HG03378 (cell line): ENCODE data around the gene ZEB2.

Experiments
- ATAC-seq: cut with Tn5 transposase; IDR thresholded peaks from one replicate; pipeline ENCODE4 v1.9.1; 2021; ENCODE audit warnings: mild to moderate bottlenecking, moderate library complexity; ENCODE audit not compliant: unreplicated experiment

ZEB2 gene

DNA sequence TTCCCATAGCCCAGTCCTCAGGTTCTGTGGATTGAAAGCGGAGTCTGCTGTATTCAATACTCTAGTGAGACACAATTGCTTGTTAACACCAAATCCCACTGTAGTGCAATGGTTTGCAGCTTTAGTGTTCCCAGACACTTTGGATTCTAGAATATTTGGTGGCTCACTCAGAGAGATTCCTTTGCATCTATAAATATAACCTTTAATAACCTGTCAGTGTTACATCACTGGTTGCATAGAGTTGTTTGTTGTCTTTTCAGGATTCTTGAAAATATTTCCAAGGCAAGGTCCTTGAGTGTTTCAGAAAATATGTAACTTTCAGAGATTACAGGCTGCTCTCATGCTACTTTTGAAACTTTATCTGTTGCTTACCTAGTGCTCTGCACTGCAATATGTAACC, 157.5 kb downstream of the ZEB2 start:
- ATAC-seq = no peak

DNA sequence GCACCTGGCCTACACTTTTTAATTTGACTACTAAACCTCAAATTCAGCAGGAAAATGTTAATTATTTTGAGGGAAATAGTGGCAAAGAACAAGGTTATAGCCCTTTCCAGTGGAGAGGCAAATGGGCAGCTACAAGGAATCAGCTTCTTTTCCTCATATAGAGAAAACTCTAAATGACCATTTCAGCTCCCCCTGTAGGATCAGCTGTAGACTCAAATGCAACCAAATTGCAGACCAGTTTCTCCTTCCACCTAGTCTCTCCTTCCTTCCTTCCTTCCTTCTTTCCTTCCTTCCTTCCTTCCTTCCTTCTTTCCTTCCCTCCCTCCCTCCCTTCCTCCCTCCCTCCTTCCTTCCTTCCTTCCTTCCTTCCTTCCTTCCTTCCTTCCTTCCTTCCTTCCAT, 158.2 kb downstream of the ZEB2 start:
- ATAC-seq = no peak

DNA sequence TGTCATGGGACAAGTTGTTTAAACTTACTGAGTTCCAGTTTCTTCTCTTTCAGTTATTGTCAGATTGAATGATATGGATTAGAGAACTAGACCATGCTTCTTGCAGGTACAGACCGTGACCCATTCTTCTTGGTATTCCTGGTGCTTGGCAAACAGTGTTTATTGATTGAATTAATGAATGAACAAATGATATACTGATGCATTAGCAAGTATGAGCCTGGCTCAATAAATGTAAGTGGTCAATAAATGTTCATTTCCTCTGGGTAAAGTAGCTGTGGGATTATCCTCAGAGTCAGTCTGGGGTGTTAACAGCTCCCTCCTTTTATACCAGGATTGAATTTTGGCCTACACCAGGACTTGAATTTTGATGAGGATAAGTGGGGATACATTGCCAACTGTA, 160.2 kb downstream of the ZEB2 start:
- ATAC-seq = no peak

DNA sequence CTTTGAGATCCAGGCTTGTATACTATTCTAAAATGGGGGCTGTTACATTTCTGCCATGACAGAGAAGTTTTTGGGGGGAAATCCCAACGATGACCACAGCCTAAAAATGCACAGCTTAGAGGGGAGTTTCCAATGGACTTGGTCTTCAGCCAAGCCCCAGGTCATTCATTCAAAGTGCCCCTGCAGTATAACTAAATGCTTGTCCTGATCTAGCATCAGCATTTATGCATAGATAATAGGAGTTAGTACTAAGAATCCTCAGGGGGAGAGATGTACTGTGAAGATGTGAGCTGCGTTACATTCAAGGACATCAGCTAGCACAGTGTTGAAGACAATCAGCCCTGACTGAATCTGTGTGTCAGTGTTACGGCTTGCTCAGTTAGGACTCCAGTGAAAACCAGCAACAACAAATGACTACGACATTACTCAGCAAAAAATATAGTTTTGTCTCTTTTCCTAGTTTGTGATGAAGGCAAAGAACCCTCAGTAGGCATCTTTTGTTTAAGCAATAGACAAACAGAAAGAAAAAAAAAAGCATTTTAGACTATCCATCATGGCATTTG, 160.9 kb downstream of the ZEB2 start:
- ATAC-seq = peak; percentile 71

DNA sequence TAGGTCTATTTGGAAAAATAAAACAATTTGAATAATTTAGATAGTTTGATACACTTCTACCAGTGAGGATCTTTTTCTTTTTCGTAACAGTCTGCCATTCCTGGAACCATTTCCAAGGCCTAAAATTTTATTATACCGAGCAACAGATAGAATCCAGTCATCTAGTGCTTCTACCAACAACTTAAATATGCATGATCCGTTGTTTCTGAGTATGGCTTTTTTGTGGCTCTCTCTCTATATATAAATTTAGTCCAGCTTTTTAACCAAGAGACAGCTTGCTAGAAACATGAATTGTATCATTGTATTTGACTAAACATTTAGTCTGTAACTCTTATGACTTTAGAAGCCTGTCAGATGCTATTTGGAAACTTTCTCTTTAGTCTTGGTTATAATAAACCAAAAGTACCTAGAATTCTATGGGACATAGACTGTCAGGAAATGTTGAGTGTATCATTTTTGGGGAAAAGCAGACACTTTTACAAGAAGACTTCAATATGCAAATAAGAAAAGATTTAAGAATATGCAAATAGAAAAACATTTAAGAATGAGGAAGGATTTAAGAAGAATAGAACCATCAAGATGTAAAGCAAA, 161.4 kb downstream of the ZEB2 start:
- ATAC-seq = peak; percentile 1

DNA sequence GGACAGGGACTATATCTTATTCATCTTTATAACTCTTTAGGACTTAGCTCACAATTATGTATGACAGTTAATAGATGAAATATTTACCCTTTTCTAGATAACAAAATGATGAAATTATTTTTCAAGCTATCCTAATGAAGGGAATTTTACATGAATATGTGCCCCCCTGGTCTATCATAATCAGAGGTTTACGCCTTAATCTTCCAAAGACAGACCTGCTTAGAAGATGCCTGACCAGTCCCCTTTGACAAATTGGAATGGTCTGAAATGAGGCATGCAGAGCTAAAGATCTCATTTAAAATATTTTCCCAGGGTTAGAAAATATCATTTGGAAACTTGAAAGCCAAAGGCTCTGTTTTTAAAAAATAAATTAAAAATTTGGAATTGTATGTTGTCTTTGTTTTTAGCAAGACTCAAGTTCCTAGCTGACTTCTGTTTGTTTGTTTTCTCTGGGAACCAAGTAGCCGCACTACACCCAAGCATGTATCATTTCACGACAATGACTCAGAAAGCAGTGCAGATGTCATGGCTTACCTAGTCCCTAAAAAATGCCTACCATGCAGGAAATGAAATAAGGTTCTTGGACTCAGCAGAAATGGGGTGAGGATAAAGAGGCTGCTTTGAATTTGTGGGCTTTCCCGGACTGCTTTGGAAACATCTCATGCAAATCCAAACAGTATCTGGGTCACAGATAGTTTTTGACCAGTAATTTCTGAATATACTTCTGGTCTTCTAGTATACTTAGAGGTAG, 162.1 kb downstream of the ZEB2 start:
- peak; percentile 91 for ATAC-seq

DNA sequence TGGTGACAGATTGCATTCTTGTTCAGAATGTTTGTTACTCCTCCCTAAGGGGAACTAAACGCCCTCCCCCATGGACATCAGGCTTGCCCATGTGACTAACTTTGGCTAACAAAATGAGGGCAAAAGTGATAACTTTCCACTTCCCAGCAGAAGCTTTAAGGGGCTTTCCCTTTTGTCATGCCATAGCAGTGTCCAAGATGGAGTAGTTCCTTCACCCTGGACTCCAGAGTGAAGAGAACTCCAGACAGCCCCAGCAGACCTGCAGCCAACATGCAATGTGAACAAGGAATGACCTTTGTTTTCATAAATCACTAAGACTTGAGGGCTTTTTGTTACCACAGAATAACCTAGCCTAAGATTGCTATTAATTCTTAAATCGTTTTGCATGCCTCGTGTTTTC, 163.5 kb downstream of the ZEB2 start:
- no peak for ATAC-seq

DNA sequence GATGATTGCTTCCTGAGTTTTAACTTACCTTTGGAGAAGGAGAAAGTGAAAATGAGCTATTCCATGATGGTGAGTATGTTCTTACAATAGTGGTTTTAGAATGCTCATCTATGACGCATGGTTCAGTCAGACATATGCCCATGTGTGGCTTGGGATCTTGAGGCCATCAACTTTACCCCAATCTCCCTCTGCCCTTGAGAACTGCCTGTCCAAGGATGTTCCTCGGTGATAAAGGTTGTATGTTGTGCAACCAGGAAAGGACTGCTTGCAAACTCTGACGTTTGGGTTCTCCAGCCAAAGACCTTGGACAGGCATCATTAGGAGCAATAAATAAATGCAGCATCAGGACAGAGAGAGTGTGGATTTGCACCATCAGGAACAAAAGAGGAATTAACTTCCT, 165.0 kb downstream of the ZEB2 start:
- no peak for ATAC-seq

DNA sequence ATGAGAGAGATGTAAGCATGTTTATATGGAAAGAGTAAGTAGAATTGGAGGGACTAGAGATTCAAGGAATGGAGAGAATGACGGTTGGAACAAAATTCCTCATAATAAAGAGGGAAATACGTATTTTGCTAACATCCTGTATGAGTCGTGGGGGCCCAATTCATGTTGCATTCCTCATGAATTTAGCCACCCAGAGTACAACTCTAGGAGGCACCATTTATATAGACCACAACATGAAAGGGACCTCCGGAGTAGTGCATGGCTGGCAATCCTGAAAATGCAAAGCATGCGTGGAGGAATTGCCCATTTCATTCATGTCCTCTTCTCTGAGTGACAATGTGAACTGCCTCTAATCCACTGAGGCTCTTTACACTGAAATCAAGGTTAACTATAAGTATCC, 168.2 kb downstream of the ZEB2 start:
- no peak for ATAC-seq

DNA sequence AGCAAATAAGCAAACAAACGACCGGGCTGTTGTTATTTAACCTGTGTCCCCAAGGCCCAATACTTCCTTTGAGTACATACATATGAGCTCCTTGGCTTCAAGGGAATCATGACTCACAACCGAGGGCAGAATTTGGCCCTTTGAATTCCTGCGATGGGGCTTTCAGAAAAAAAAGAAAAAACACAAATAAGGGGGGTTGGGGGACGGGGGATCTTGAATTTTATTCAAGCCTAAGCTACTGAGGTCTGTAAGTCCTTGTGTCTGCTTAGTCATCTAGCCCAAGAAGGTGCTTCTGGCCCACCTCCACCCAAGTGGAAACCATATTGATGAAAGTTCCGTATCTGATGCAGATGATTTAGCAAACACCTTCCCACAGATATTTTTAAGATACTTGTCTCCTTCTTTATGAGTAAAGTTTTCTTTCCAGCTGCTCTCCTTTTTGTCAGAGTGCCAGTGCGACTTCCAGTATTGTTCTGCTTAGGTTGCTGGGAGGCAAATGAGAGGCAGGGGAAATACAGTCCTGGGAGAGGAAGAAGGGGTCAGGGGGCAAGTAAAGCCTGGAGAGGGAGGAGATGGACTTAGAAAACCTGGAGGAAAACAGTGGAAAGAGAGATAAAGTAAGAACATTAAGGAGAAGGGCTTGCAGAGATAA, 169.6 kb downstream of the ZEB2 start:
- no peak for ATAC-seq

DNA sequence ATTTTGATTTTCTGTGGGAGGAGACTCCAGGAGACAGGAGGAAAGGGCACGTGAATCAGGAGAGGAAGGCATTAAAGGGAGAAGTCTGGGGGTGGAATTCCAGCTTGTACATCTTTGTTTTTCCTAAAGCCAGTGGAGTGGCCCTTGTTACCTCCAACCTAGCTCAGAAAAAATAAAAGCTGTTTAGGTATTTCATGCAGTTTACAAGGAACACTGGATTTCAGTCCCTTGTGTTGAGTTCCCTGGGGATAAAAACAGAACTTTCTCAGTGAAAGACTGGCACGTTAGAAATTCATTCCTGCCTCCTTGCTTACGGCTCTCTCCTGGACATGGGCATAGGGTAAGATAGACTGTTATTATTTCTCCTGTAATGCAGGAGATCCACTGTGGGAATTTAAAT, 170.2 kb downstream of the ZEB2 start:
- no peak for ATAC-seq

DNA sequence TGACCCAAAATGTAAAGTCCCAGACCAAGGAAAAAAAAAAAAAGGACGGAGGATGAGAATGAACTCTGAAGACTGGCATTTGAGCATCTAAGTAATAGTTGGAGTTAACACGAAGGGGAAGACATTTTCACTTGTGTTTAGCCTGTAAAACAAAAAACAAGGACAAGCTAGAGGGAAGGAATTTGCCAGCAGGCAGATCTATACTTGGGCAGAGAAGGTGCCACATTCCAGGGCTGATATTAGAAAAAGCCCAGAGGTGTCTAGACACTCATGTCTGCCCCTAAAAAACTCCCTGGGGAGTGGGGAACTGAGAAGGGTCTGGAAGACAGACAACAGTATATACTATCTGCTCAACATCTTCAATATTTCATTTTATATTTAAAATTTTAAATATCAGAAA, 171.1 kb downstream of the ZEB2 start:
- no peak for ATAC-seq

DNA sequence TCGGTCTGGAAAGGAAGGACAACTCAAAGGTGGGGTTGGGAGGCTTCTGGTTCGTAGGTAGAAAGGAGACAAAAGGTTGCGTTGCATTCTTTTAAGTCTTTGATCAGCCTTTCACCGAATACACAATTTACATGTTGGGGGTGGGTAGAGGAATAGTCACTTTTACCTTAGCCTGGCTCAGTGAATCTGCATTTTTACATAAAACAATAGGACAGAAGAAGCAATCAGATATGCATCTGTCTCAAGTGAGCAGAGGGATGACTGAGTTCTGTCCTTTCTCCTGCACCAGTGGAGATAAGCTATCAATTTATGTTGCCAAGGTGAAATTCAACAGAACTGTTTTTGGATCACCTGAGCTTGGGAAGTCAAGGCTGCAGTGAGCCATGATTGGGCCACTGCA, 173.7 kb downstream of the ZEB2 start:
- ATAC-seq = no peak

DNA sequence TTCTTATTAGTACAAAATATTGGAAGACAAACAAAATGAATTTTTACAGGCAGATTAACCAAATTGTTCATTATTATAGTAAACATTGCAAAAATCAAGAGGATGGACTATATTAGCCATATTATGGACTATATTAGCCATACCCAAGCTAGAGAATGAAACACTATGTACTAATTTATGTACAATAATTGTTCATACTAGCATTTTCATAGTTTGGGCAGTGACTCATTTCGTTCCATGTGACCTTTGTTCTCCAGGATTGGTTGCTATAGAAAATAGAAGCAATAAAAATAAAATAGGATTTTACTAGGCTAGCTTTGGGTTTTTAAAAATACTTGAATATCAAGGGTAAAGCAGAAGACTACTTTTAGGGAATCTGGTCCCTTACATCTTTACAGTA, 176.8 kb downstream of the ZEB2 start:
- ATAC-seq = peak; percentile 60

DNA sequence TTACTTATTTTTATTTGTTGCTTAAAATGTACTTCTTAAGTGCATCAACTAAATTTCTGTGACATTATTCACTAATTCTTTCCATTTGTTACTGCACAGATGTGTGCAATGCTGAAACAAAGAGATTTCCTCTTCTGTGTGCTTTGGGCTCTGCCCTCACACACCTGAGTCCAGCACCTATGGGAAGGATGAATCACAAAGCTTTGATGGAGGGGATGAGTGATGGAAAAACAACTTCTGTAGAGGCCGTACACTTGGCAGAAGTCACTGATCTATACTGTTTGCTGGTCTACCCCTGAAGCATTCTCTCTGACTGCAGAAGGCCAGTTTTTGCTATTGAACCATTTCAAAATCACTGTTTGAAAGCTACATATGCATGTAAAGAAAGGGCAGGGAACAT, 178.4 kb downstream of the ZEB2 start:
- no peak for ATAC-seq

DNA sequence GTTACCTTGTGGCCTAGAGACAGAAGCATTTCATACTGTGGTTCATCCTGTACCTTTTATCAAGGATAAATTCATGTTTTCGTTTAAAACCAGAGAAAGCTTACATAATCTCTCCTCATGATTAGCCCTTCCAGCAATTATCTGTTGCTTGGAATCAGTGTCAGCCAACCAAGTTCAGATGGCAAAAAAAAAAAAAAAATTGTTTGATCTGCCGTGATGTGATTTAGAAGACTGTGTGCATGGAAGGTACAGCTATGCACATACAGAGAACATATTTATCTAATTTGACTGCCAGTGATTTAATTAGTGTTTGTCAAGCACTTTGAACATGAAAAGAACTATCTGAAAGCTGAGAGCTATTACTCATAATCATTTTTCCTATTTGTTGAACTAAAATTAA, 180.9 kb downstream of the ZEB2 start:
- no peak for ATAC-seq

DNA sequence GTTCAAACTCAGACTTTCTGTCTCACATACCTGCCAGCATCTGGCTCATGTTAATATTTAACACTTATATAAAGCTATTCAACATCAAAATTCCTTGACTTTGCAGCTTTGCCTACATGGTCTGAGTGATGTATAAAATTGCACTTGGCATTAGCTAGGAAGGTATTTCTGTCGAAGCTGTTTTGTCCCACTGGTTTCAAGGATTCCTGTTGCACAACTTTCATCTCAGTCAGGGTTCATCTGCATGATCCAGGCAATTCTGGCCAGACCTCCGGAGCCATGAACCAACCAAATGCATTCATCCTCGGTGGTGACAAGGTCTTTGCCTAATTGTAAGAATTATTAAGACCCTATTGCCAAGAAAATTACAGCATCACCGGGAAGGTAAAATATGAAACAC, 185.4 kb downstream of the ZEB2 start:
- no peak for ATAC-seq
